ENCODE measurements around the gene FAM83F. TPM values are rescaled to one million over a fixed set of nuclear protein-coding genes. Genes with fewer than 3 reads are reported as not detected.

FAM83F gene
- total RNA-seq, 1 donor = not detected

DNA sequence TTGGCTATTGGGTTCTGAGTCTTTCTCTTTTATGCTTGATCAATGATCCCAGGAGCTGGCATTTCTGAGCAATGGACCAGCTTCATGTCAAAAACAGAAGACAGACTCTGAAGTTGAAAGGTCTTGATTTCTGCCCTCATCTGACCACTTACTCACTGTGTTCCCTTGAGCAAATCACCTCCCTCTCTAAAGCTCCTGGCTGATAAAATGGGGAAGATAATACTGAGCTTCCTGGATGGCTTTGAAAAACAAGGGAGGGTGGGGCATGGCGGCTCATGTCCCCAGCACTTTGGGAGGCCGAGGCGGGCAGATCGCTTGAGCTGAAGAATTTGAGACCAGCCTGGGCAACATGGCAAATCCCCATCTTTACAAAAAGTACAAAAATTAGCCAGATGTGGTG is 6.4 kb downstream of the FAM83F start:
- no peak overlapping the region for H3K4me3 ChIP-seq (ENCODE audit: low read depth, low read length)
- DNase-seq (ENCODE audit: low read depth) = no peak
- TF ChIP-seq CTCF (IDR thresholded peaks at IDR 0.05; ENCODE audit: insufficient read depth, low read depth, low read length) = no peak

- no peak overlapping the region for H3K4me3 ChIP-seq (ENCODE audit: low read depth, low read length)
Observed at GRCh38 chr22:40001800-40002577, 7.2 kb downstream of the FAM83F start.

GRCh38 chr22:40002935-40003715 is 8.4 kb downstream of the FAM83F start:
- no peak overlapping the region for H3K4me3 ChIP-seq (ENCODE audit: low read depth, low read length)
- TF ChIP-seq CTCF (IDR thresholded peaks at IDR 0.05; ENCODE audit: insufficient read depth, low read depth, low read length) = no peak
- no peak for DNase-seq (ENCODE audit: low read depth)

More at GRCh38 chr22:40001800-40002577, 7.2 kb downstream of the FAM83F start:
- no peak for TF ChIP-seq CTCF (IDR thresholded peaks at IDR 0.05; ENCODE audit: insufficient read depth, low read depth, low read length)
- no peak for DNase-seq (ENCODE audit: low read depth)

- TF ChIP-seq CTCF (IDR thresholded peaks at IDR 0.05; ENCODE audit: insufficient read depth, low read depth, low read length) = no peak
- H3K4me3 ChIP-seq (ENCODE audit: low read depth, low read length) = no peak overlapping the region
Observed at GRCh38 chr22:40004836-40005235, 10.1 kb downstream of the FAM83F start.

GRCh38 chr22:40006641-40007040 is 11.9 kb downstream of the FAM83F start:
- no peak for DNase-seq (ENCODE audit: low read depth)
- no peak overlapping the region for H3K4me3 ChIP-seq (ENCODE audit: low read depth, low read length)
- TF ChIP-seq CTCF (IDR thresholded peaks at IDR 0.05; ENCODE audit: insufficient read depth, low read depth, low read length) = no peak

More at GRCh38 chr22:40004836-40005235, 10.1 kb downstream of the FAM83F start:
- no peak for DNase-seq (ENCODE audit: low read depth)

DNA sequence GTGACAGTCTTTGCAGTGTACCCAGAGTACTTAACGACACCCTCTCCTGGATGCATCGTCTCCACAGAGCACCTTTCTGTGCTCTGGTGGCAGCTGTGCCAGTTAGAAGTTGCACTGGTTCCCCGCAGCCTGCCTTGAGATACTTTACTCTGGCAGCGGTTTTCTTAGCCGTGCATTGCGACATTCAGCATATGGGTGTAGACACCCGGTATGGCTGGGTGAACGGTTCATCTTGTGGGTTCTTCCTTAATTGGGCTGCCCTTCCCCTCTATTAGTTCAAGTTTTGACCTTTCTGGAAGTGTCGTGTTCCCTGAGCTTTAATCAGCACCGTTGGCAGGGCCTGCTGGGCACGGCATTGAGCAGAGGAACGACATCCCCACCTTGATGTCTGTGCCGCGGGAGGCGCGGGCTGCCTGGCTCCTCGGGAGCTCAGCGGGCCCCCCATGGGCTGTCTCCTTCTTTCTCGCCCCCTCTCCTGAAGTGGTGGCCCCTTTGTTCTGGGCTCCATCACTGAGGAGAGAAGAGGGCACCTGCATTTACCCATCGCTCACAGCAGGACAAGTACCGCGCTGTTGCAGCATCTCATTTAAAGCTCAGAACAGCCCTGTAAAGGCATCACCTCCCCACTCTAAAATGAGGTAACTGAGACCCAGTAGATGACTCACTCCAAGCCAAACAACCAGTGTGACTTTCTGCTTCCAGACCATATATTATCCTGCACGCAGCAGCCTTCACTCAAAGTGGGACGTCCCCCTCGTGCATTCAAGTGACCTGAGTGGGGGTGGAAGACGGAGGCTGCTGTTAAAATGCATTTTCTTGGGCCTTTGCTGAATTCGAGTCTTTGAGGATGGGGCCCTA is 13.3 kb downstream of the FAM83F start:
- TF ChIP-seq CTCF (IDR thresholded peaks at IDR 0.05; ENCODE audit: insufficient read depth, low read depth, low read length) = no peak
- no peak for DNase-seq (ENCODE audit: low read depth)

More for the DNA sequence above, 13.3 kb downstream of the FAM83F start:
- H3K4me3 ChIP-seq (ENCODE audit: low read depth, low read length) = no peak overlapping the region

All from fibroblast of villous mesenchyme (primary cell).